Keratinocyte (primary cell): ENCODE results near the gene BPGM. TPM values are rescaled to one million over a fixed set of nuclear protein-coding genes. Genes with fewer than 3 reads are reported as not detected.
"Not testable (repeated sequence)": the region's sequence is repeated elsewhere in the genome, so short reads cannot be mapped to it uniquely, and the experiment has no call there.

ENCODE experiments used
- DNase-seq: peaks from one replicate; pipeline ENCODE4 v3.0.0-alpha.2; 2011; ENCODE audit warnings: low read depth, missing footprints, low spot score
- FAIRE-seq: peaks from 2 replicates; lab custom pipeline; 2011; peaks lifted over from hg19 to GRCh38; lab: Jason Lieb, UNC
- H2AFZ ChIP-seq: 2 replicates; pipeline ENCODE4 v1.6.0; 2012; ENCODE audit warnings: low read length, control low read depth, inconsistent platforms; ENCODE audit not compliant: control insufficient read depth
- H3K27ac ChIP-seq: 2 replicates; pipeline ENCODE4 v1.5.1; 2011; ENCODE audit warnings: low read length; ENCODE audit not compliant: control insufficient read depth, insufficient read depth
- H3K27me3 ChIP-seq: 3 replicates; pipeline ENCODE4 v1.6.0; 2011; ENCODE audit warnings: low read length; ENCODE audit not compliant: control insufficient read depth, insufficient read depth; ENCODE audit errors: extremely low read depth
- H3K36me3 ChIP-seq, 2 experiments: 2 replicates in 1 of 2; 3 replicates in 1 of 2; pipeline ENCODE4 v1.5.1; 2011; ENCODE audit warnings: low read length in 2 of 2, mild to moderate bottlenecking in 1 of 2; ENCODE audit not compliant: control insufficient read depth in 2 of 2, insufficient read depth in 2 of 2; ENCODE audit errors: extremely low read depth in 1 of 2
- H3K4me1 ChIP-seq: 3 replicates; pipeline ENCODE4 v1.5.1; 2011; ENCODE audit warnings: low read length; ENCODE audit not compliant: control insufficient read depth, insufficient read depth; ENCODE audit errors: extremely low read depth
- H3K4me2 ChIP-seq: 3 replicates; pipeline ENCODE4 v1.6.0; 2011; ENCODE audit warnings: low read depth, low read length; ENCODE audit not compliant: control insufficient read depth, insufficient read depth; ENCODE audit errors: extremely low read depth
- H3K4me3 ChIP-seq, 3 experiments: fragments of 200-600 bp in 1 of 3; sonication (generic) in 1 of 3; 2 replicates in 2 of 3; 3 replicates in 1 of 3; pipeline ENCODE4 v1.5.1; 2011 to 2016; ENCODE audit warnings: low read length in 3 of 3, mild to moderate bottlenecking in 3 of 3, control low read depth in 2 of 3, inconsistent platforms in 1 of 3, low read depth in 1 of 3, mixed read lengths in 1 of 3, mixed run types in 1 of 3, moderate library complexity in 1 of 3; ENCODE audit not compliant: control insufficient read depth in 2 of 3, insufficient read depth in 2 of 3; ENCODE audit errors: extremely low read depth in 1 of 3
- H3K79me2 ChIP-seq: 2 replicates; pipeline ENCODE4 v1.6.0; 2012; ENCODE audit warnings: low read length; ENCODE audit not compliant: control insufficient read depth, insufficient read depth
- H3K9ac ChIP-seq: 3 replicates; pipeline ENCODE4 v1.6.0; 2011; ENCODE audit warnings: low read length; ENCODE audit not compliant: control insufficient read depth, insufficient read depth; ENCODE audit errors: extremely low read depth
- H3K9me1 ChIP-seq: 3 replicates; pipeline ENCODE4 v1.6.0; 2011; ENCODE audit warnings: low read length; ENCODE audit not compliant: control insufficient read depth, insufficient read depth; ENCODE audit errors: extremely low read depth
- H3K9me3 ChIP-seq: 2 replicates; pipeline ENCODE4 v1.5.1; 2012; ENCODE audit warnings: low read depth, low read length; ENCODE audit not compliant: control insufficient read depth
- H4K20me1 ChIP-seq: 3 replicates; pipeline ENCODE4 v1.6.0; 2011; ENCODE audit warnings: low read length; ENCODE audit not compliant: control insufficient read depth, insufficient read depth; ENCODE audit errors: extremely low read depth
- CTCF ChIP-seq, 3 experiments: IDR thresholded peaks in 1 of 3; conservative IDR thresholded peaks in 1 of 3; optimal IDR thresholded peaks in 1 of 3; 2 replicates in 2 of 3; 3 replicates in 1 of 3; pipeline versions ENCODE3 to v1.5.1; 2011; ENCODE audit warnings: low read length in 3 of 3, mild to moderate bottlenecking in 3 of 3, moderate library complexity in 2 of 3, control low read depth in 1 of 3, inconsistent platforms in 1 of 3; ENCODE audit not compliant: insufficient read depth in 2 of 3; ENCODE audit errors: extremely low read depth in 1 of 3
- EZH2 ChIP-seq: IDR thresholded peaks from one replicate; pipeline ENCODE4 v1.6.1; 2012; ENCODE audit warnings: inconsistent platforms, mild to moderate bottlenecking, low read length, moderate library complexity
- dilution Hi-C: fragments of 300-500 bp; cut with MboI; formaldehyde crosslinking; loops from one replicate; pipeline ENCODE4 v1.7.0; 2020; ENCODE audit warnings: low sequenced_read_pairs; ENCODE audit not compliant: extremely low pct_ligation_motif_present
- polyA plus RNA-seq, 5 experiments: library from polyadenylated mRNA; depleted of rRNA in 3 of 5; stranded (reverse) in 3 of 5; stranded (forward) in 1 of 5; unstranded in 1 of 5; fragments of >200 nt; gene quantifications; 1 replicate in 1 of 5; 2 replicates in 3 of 5; 3 replicates in 1 of 5; pipeline versions ENCODE4 v1.2.1 to v1.2.3, GENCODE V29; 2011 to 2012; ENCODE audit warnings: missing spikeins in 2 of 5, low read depth in 1 of 5, low replicate concordance in 1 of 5

BPGM gene
- polyA plus RNA-seq, 1 donor (not counting 4 experiments of a cell fraction or from before 2014, with no cell fraction given) = 31.2 TPM

GRCh38 chr7:134662166-134662870, 15.7 kb downstream of the BPGM start:
- Histone ChIP-seq H3K9ac (no peak overlapping the region), H2AFZ (no peak overlapping the region), H3K4me2 (no peak overlapping the region), H3K36me3 (peaks cover 4 to 14% of the 10 kb centered on the region in 2 experiments), H4K20me1 (no peaks in the 10 kb centered on the region), H3K4me3 (no peak overlapping the region), H3K4me1 (peaks cover 48% of the 10 kb centered on the region), H3K27ac (no peak overlapping the region), H3K27me3 (no peaks in the 10 kb centered on the region), H3K9me3 (no peaks in the 10 kb centered on the region), H3K9me1 (no peaks in the 10 kb centered on the region), H3K79me2 (peaks cover 16% of the 10 kb centered on the region)
- dilution Hi-C loops = no loop called here
- FAIRE-seq (no peak), DNase-seq (no peak)
- no peak for TF ChIP-seq CTCF (optimal IDR thresholded peaks at IDR 0.05 in 1 of 3, IDR thresholded peaks at IDR 0.05 in 1 of 3, conservative IDR thresholded peaks at IDR 0.05 in 1 of 3; ENCODE audit: extremely low read depth in 1 of 3, insufficient read depth in 2 of 3, low read length in 3 of 3)
- TF ChIP-seq EZH2 = no peak

GRCh38 chr7:134662871-134663205, 16.2 kb downstream of the BPGM start:
- FAIRE-seq (no peak), DNase-seq (no peak)
- H3K4me2 ChIP-seq = no peak overlapping the region
- H3K4me1 ChIP-seq = peaks cover 53% of the 10 kb centered on the region
- no peak overlapping the region for H2AFZ ChIP-seq
- no peaks in the 10 kb centered on the region for H3K9me1 ChIP-seq
- H3K9ac ChIP-seq = no peak overlapping the region
- H3K36me3 ChIP-seq = peaks cover 4 to 14% of the 10 kb centered on the region in 2 experiments
- H3K4me3 ChIP-seq = no peak overlapping the region
- no peaks in the 10 kb centered on the region for H3K27me3 ChIP-seq
- dilution Hi-C loops = no loop called here
- H3K27ac ChIP-seq = no peak overlapping the region
- peaks cover 14% of the 10 kb centered on the region for H3K79me2 ChIP-seq
- no peaks in the 10 kb centered on the region for H4K20me1 ChIP-seq
- TF ChIP-seq EZH2 = no peak
- no peak for TF ChIP-seq CTCF (optimal IDR thresholded peaks at IDR 0.05 in 1 of 3, IDR thresholded peaks at IDR 0.05 in 1 of 3, conservative IDR thresholded peaks at IDR 0.05 in 1 of 3; ENCODE audit: extremely low read depth in 1 of 3, insufficient read depth in 2 of 3, low read length in 3 of 3)
- no peaks in the 10 kb centered on the region for H3K9me3 ChIP-seq

- H3K4me2 ChIP-seq, FAIRE-seq, H3K9ac ChIP-seq, H3K27ac ChIP-seq, H4K20me1 ChIP-seq, dilution Hi-C loops, H3K9me3 ChIP-seq, H3K4me3 ChIP-seq, DNase-seq, H3K9me1 ChIP-seq, H2AFZ ChIP-seq, H3K27me3 ChIP-seq: not testable (repeated sequence)
- Histone ChIP-seq H3K4me1 (peaks cover 66% of the 10 kb centered on the region), H3K36me3 (peaks cover 4 to 14% of the 10 kb centered on the region in 2 experiments), H3K79me2 (peaks cover 12% of the 10 kb centered on the region)
Measured at GRCh38 chr7:134665045-134665444, 18.4 kb downstream of the BPGM start.
